ENCODE measurements around the gene TRABD2A.
"Not testable (repeated sequence)": the region's sequence is repeated elsewhere in the genome, so short reads cannot be mapped to it uniquely, and the experiment has no call there.

Gene TRABD2A

DNA sequence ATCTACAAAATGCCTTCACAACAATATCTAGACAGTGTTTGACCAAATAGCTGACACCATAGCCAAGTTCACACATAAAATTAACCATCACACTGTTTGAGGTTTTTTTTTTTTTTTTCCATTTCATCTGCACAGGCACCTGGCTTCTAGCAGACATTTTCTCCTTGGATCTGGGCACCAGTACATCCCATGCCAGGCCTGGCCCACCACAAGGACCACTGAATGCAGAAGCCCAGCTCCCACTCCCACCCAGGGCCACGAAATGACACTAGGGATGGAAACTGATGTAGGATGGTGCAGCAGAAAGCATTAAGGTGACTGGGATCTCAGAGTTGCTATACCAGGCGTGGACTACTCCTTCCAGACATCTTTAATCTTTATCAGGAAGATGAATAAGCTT, 37.5 kb upstream of the TRABD2A start:
- TF ChIP-seq Cebpa-rat (IDR thresholded peaks at IDR 0.05): no peak
- peak overlapping the region; percentile 55 to 88 (median 81); a peak in 20 of 22 replicates for H3K4me2 ChIP-seq
- H3K27me3 ChIP-seq: no peaks in the 10 kb centered on the region
- peak overlapping the region in 10 of 11 experiments; percentile 79 to 95 (median 88); a peak in 19 of 22 replicates for H3K27ac ChIP-seq
- H4K20me1 ChIP-seq: no peaks in the 10 kb centered on the region
- H3K4me3 ChIP-seq: no peak overlapping the region
- peaks cover 0 to 18% (median 12%) of the 10 kb centered on the region in 11 experiments; a peak in 12 of 22 replicates for H3K9me3 ChIP-seq (replicated peaks in 1 of 11)
- peaks cover 31 to 52% (median 38%) of the 10 kb centered on the region in 10 experiments for H3K4me1 ChIP-seq
- H3K9ac ChIP-seq: peak overlapping the region in 6 of 11 experiments; percentile 10 to 77 (median 71); a peak in 7 of 22 replicates
- no peaks in the 10 kb centered on the region for H3K36me3 ChIP-seq

DNA sequence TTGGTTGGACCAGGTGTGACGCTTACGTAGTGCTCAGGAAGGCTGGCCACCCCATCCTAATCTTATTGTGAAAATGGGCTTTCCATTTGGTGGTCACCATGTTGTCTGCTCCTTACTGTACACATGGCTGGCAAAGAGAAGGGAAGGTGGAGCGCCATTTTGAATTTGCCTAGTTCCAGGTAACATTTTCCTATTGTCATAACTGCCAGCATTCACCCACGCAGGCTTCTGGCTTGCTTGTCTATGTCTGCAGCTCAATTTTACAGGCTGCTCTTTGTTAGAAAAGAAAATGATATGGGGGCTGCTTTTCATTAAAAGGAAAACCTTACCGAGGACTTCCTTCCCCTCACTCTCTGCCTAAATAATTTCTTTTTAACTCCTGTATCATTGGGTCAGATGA, 36.9 kb upstream of the TRABD2A start:
- Histone ChIP-seq H3K9ac (0 out of 22 replicates have a peak overlapping the region, but pooled peaks of 1 of the 11 experiments have one; percentile 10), H3K27ac (peak overlapping the region in 8 of 11 experiments; percentile 3 to 95 (median 88); a peak in 12 of 22 replicates), H3K9me3 (replicated peaks in 1 of 11) (peaks cover 0 to 18% (median 12%) of the 10 kb centered on the region in 11 experiments; a peak in 12 of 22 replicates), H3K4me2 (peak overlapping the region in 9 of 11 experiments; percentile 32 to 88 (median 76); a peak in 16 of 22 replicates), H3K4me1 (peaks cover 31 to 50% (median 37%) of the 10 kb centered on the region in 10 experiments)
- not testable (repeated sequence) for H3K27me3 ChIP-seq, H3K4me3 ChIP-seq, H3K36me3 ChIP-seq, H4K20me1 ChIP-seq

DNA sequence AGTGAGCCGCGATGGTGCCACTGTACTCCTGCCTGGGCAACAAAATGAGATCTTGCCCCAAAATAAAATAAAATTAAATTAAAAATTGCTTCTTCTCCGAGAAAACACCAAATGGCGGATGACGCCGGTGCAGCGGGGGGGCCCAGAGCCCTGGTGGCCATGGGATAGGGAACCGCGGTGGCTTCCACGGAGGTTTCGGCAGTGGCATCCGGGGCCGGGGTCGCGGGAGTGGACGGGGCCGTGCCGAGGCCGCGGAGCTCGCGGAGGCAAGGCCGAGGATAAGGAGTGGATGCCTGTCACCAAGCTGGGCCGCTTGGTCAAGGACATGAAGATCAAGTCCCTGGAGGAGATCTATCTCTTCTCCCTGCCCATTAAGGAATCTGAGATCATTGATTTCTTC, 34.8 kb upstream of the TRABD2A start:
- not testable (repeated sequence) for H3K27ac ChIP-seq, H3K27me3 ChIP-seq

DNA sequence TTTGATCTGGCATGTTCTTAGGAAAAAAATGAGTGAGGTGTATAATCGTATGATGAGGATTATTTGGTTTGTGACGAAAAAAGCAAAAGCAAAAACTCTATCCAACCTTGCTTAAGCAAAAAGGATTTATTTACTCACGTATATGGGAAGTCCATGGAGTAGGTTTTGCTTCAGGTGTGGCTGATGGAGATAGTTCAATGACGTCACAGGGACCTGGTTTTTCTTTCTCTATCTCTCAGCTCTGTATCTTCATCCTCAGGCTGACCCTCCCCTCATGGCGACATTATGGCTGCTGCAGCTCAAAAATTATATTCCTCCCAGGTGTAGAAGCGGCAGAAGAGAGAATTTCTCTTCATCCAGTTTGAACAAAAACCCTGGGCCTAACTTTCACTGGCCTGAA, 33.5 kb upstream of the TRABD2A start:
- H3K4me3 ChIP-seq: no peak overlapping the region
- no peaks in the 10 kb centered on the region for H3K27me3 ChIP-seq
- no peak overlapping the region for H3K27ac ChIP-seq
- no peak overlapping the region for H3K4me2 ChIP-seq
- TF ChIP-seq Cebpa-rat (IDR thresholded peaks at IDR 0.05): no peak
- no peak overlapping the region for H3K9ac ChIP-seq
- peaks cover 23 to 39% (median 34%) of the 10 kb centered on the region in 10 experiments for H3K4me1 ChIP-seq
- H3K9me3 ChIP-seq (replicated peaks in 1 of 11): peaks cover 0 to 23% (median 15%) of the 10 kb centered on the region in 11 experiments; a peak in 14 of 22 replicates
- H4K20me1 ChIP-seq: no peaks in the 10 kb centered on the region
- H3K36me3 ChIP-seq: peaks cover 0 to 10% (median 5%) of the 10 kb centered on the region in 11 experiments; a peak in 11 of 22 replicates

More for the DNA sequence above, 34.8 kb upstream of the TRABD2A start:
- H4K20me1 ChIP-seq, H3K4me2 ChIP-seq, H3K9ac ChIP-seq, H3K36me3 ChIP-seq, H3K4me3 ChIP-seq: not testable (repeated sequence)
- Histone ChIP-seq H3K9me3 (replicated peaks in 1 of 11) (peaks cover 0 to 18% (median 12%) of the 10 kb centered on the region in 11 experiments; a peak in 12 of 22 replicates), H3K4me1 (peaks cover 35 to 48% (median 45%) of the 10 kb centered on the region in 10 experiments)

DNA sequence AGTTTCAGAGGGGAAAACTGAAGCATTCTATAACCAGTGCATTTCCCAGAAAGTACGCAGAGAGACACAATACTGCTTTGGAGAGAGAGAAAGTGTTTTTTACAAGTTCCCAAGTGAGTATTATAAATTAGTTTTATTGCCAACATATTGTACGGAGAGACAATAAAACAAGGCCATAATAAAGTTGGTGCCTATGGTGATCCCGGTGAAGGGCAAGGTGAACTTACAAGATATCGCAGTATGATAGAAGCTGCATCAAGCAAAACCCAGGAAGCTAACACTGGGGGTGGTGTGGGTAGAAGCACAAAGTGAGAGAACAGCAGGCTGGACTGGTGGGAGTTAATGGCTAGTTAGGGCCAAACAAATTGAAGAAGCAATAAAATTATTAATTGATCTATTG, 32.1 kb upstream of the TRABD2A start:
- TF ChIP-seq Cebpa-rat (IDR thresholded peaks at IDR 0.05): no peak
- Histone ChIP-seq H3K4me2 (no peak overlapping the region), H3K36me3 (peaks cover 0 to 17% (median 9%) of the 10 kb centered on the region in 11 experiments; a peak in 11 of 22 replicates), H3K9me3 (replicated peaks in 1 of 11) (peaks cover 0 to 26% (median 20%) of the 10 kb centered on the region in 11 experiments; a peak in 14 of 22 replicates), H3K4me3 (no peak overlapping the region), H4K20me1 (peaks cover 0 to 4% (median 0%) of the 10 kb centered on the region in 11 experiments; a peak in 4 of 22 replicates), H3K4me1 (peaks cover 23 to 39% (median 32%) of the 10 kb centered on the region in 10 experiments), H3K27me3 (no peaks in the 10 kb centered on the region), H3K27ac (peak overlapping the region in 1 of 11 experiments; percentile 15; a peak in 1 of 22 replicates), H3K9ac (no peak overlapping the region)

DNA sequence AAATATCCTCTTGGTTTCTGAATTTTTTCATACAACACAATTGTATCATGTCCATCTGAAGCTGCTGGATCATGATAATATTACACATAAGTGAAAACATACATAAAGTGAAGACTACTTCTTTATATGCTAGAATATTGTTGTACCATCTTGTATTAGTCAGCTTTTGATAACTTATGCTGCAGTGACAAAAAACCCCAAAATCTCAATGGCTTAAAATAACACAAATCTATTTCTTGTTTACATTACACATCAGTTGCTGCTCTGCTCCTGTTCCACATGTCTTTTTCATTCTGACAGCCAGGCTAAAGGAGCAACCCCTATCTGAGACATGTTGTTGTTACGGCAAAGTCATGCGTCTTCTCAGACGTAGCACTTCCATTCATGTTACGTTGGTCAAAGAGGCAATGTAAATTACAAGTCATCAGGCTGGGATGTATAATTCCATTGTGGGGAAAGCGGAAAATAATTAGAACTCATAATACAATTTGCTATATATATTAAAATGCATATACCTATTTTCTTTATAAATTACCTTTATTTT, 30.3 kb upstream of the TRABD2A start:
- peaks cover 31 to 41% (median 35%) of the 10 kb centered on the region in 10 experiments for H3K4me1 ChIP-seq
- H3K27ac ChIP-seq: peak overlapping the region in 2 of 11 experiments; percentile 8 to 32; a peak in 3 of 22 replicates
- H3K27me3 ChIP-seq: no peaks in the 10 kb centered on the region
- peaks cover 6 to 31% (median 20%) of the 10 kb centered on the region in 11 experiments; a peak in 21 of 22 replicates for H3K36me3 ChIP-seq
- peaks cover 0 to 16% (median 7%) of the 10 kb centered on the region in 11 experiments; a peak in 10 of 22 replicates for H3K9me3 ChIP-seq (replicated peaks in 1 of 11)
- H3K9ac ChIP-seq: no peak overlapping the region
- TF ChIP-seq Cebpa-rat (IDR thresholded peaks at IDR 0.05): no peak
- no peak overlapping the region for H3K4me3 ChIP-seq
- peak overlapping the region in 8 of 11 experiments; percentile 28 to 62 (median 40); a peak in 12 of 22 replicates for H3K4me2 ChIP-seq
- peaks cover 4 to 20% (median 13%) of the 10 kb centered on the region in 11 experiments; a peak in 19 of 22 replicates for H4K20me1 ChIP-seq

DNA sequence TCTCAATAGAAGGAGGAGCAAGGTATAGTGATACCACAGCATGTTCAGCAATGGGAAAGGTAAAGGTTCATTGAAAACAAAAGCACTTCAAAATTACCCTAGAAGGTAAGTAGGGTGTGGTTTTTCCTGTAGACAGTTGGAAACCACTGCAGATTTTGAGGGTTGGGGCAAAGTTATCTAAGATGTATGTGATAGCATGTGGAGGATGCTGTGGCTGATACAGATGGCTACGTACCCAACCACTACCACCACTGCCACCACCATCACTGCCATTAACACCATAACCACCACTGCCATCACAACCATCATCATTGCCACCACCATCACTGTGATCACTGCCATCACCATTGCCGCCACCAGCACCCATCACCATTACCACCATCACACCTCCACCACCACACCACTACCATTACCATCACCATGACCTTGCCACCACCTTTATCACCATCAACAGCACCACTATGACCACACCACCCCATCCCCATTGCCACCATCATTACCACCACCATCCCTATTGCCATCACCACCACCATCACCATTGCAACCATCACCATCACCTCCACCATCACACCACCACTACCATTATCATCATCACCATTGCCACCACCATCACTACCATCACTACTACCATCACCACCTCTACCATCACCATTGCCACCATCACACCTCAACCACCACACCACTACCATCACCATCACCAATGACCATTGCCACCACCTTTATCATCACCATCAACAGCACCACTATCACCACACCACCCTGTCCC, 28.2 kb upstream of the TRABD2A start:
- Histone ChIP-seq H3K4me2 (peak overlapping the region; percentile 77 to 98 (median 93)), H3K27ac (peak overlapping the region in 10 of 11 experiments; percentile 93 to 100 (median 98); a peak in 18 of 22 replicates), H3K9me3 (replicated peaks in 1 of 11) (peaks cover 0 to 16% (median 5%) of the 10 kb centered on the region in 11 experiments; a peak in 9 of 22 replicates), H3K36me3 (peaks cover 7 to 34% (median 22%) of the 10 kb centered on the region in 11 experiments; a peak in 21 of 22 replicates), H3K4me3 (no peak overlapping the region), H3K4me1 (peaks cover 38 to 47% (median 41%) of the 10 kb centered on the region in 10 experiments), H3K27me3 (no peaks in the 10 kb centered on the region), H3K9ac (peak overlapping the region in 5 of 11 experiments; percentile 21 to 100 (median 99); a peak in 3 of 22 replicates), H4K20me1 (peaks cover 5 to 26% (median 19%) of the 10 kb centered on the region in 11 experiments; a peak in 19 of 22 replicates)
- no peak for TF ChIP-seq Cebpa-rat (IDR thresholded peaks at IDR 0.05)

DNA sequence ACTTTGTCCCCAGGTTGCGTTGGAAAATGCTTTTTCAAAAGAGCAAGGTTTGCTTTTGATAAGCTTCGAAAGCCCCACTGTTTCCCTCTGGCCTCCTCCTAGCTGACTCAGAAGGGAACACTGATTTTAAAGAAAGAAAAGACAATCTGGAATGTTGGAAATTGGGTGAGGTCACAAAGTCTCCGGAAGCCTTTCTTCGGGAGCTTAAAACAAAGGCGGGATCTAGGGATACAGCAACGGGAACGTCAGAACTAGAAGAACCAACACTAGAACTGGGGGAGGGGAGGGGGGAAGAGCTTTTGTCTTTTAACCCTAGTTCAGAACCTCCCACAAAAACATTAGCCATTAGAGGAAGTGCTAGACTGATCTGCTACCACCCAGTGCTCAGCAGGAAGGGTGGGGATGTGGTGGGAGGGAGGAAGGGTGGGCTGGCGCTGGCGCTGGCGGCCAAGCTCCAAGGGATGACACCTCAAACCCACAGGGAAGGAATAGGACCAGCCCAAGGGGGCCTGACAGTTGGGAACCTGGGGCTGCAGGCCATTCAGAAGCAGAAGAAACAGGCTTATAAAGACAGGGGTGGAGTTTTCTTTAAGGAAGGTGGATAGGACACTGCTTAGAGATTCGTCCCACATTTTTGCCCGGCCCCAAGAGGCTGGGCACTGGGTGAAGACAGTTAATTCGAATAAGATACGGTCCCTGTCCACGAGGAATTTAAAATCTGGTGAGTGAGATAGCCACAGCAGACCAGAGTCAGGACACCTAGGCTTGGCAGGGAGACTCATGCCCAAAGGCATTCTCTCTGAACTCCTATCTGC, 26.2 kb upstream of the TRABD2A start:
- H3K36me3 ChIP-seq: peaks cover 7 to 34% (median 22%) of the 10 kb centered on the region in 11 experiments; a peak in 21 of 22 replicates
- H3K27ac ChIP-seq: peak overlapping the region; percentile 87 to 100 (median 98)
- peaks cover 37 to 55% (median 42%) of the 10 kb centered on the region in 10 experiments for H3K4me1 ChIP-seq
- TF ChIP-seq Cebpa-rat (IDR thresholded peaks at IDR 0.05): no peak
- H3K9ac ChIP-seq: peak overlapping the region; percentile 96 to 100 (median 99)
- peak overlapping the region; percentile 93 to 100 (median 98) for H3K4me3 ChIP-seq
- H3K4me2 ChIP-seq: peak overlapping the region; percentile 77 to 98 (median 93)
- H4K20me1 ChIP-seq: peaks cover 5 to 26% (median 19%) of the 10 kb centered on the region in 11 experiments; a peak in 19 of 22 replicates
- 0 out of 22 replicates have a peak, but pooled peaks cover 0 to 2% (median 0%) of the 10 kb centered on the region in 11 experiments for H3K27me3 ChIP-seq
- H3K9me3 ChIP-seq (replicated peaks in 1 of 11): peaks cover 0 to 16% (median 5%) of the 10 kb centered on the region in 11 experiments; a peak in 9 of 22 replicates
